Activated gamma-delta T cell treated with anti-CD3 and anti-CD28 coated beads, Interleukin-2, amount 50 U/mL, for 16 hours (primary cell): ENCODE data around the gene RASAL3.
"Not testable (repeated sequence)": the region's sequence is repeated elsewhere in the genome, so short reads cannot be mapped to it uniquely, and the experiment has no call there.

ENCODE experiments used
- DNase-seq: peaks from one replicate; pipeline ENCODE4 v3.0.0-alpha.2; 2020; ENCODE audit warnings: low read depth

RASAL3 gene

DNA sequence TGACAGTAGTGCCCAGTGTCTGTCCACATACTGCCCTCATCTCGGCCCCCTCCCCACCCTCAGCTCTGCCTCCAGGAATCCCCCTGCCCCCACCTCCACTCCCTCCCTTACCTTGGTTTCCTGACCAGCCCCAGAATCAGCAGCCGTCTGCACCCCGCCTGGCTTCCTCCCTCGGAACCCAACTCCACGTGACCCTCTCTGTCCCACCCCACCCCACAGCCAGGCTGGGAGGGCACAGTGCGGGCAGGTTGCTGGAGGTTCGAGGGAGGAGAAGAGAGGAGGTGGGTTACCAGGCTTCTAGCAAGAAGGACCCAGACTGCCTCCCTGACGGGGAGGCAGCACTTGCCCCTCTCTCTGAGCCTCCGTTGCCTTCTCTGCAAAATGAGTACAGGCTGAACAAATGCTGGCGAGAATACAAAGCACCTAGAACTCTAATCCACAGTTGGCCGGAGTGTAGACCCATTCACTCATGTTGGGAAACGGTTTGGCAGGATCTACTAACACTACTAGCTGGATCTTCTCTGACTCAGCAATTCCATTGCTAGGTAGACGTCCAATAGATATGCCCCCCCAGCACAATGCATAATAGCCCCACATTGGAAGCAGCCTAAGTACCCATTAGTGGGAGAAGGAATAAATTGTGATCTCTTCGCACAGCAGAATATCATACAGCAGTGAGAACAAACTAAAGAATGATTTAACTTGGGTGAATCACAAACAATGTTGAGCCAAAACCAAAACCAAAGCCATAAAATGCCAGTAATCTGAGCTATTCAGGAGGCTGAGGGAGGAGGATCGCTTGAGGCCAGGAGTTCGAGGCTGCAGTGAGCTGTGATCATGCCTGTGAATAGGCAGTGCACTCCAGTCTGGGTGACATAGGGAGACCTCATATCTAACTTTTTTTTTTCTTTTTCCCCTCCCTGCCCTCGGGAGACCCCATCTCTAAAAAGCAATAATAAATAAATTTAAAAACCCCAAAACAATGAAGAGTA, at the start of gene RASAL3:
TSS of gene RASAL3 (minus strand) at position 151 of the 992 bp plus-strand sequence. CDS start 186 bp downstream, outside the sequence.
- DNase-seq: peak; percentile 50

DNA sequence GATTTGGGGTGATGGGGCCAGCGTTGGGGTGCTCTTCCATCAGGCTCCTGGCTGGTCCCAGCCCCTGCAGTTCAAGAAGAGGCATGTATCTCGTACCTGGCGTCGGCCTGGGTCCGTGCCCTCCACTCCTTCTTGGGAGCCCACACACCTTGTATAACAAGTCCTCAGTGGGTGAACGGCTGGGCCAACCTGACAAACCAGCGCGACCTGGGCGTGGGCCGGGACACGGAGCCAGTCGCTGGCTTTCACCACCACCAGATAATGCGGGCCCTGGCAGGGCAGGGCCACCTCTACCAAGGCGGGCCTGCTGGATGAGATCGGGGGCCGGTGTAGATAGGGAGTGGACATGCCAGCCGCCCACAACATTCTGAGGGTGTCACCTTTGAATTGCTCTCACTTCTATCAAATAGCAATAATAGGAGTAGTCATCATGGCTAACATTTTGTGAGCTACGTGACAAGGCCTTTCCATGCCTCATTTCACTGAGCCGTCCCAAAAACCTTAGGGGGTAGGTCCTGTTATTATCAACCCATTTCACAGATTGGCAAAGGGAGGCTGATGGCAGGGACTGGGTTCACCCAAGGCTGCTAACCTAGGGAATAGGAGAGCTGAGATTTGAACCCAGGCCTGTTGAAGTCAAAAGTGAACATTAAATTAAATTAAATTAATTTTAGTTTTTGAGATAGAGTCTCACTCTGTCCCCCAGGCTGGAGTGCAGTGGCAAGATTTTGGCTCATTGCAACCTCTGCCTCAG, 47.5 kb upstream of the RASAL3 start:
- no peak for DNase-seq

DNA sequence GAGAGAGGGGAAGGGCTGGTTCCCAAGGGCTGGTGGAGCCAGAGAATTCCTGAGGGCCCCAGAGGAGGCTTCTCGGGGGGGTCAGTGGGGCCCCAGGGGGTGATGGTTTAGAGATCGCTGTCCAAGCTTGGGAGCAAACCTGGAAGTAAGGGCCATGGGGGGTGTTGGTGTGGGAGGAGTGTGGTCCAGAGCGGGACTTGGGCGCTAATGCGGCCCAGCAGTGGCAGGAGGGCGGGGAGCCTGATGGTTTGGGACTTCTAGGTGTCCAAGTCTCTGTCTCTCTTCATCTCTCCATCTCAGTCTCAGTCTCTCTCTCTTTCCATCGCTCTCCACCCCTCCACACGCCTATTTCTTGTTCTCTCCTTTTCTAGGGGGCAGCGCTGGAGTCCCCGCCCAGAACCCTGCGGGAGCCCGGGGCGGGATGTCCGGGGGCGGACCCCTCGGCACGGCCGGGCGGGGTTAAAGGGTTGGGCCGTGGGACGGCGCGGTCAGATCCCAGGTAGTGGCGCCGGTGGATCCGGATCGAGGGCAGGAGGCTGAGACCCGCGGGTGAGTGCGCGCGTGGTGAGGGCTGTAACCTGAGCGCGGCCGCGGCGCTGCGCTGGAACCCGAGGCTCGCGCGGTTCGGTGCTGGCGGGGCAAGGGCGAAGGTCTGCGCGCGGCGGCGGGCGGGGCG, 43.8 kb upstream of the RASAL3 start, which contains the start of gene CYP4F22:
TSS of gene CYP4F22 (plus strand) at position 491 of the 676 bp plus-strand sequence. CDS start 16,812 bp downstream, outside the sequence.
- no peak for DNase-seq

DNA sequence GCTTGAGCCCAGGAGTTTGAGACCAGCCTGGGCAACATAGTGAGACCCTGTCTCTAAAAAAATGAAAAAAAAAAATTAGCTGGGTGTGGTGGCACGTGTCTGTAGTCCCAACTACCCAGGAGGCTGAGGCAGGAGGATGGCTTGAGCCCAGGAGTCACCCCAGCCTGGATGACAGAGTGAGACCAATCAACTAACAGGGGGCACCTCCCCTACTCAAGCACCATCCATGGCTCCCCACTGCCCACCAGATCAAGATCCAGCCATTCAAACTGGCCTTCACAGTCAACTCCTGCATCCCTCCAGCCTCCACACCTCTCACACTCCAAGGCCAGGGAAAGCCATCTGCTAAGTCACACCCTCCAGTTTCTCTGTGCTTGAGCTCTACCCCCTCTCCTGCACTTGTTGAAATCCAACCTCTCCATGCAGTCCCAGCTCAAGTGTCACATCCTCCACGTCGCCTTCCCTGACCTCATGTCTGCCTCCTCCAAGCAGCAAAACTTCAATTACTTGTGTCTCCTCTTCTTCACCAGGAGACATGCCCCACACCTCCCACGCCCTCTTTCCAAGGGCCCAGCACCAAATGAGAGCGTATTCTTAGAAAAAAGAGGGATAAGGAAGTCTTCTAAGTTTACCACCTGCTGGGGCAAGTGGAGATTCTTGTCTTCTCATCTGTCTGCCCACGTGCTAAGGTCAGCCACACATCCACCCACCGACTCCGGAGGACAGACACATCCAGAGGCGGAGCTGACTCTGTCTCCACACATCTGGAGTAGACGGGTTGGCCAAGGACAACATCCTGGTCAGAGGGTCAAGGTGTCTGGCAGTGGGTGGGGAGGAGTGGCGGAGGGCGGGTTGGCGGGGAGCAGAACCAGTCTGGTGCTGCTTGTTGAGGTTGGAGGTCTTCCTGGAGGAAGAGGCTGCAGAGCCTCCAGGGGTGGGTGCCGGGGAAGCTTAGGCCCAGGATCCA, 43.0 kb upstream of the RASAL3 start:
- no peak for DNase-seq

DNA sequence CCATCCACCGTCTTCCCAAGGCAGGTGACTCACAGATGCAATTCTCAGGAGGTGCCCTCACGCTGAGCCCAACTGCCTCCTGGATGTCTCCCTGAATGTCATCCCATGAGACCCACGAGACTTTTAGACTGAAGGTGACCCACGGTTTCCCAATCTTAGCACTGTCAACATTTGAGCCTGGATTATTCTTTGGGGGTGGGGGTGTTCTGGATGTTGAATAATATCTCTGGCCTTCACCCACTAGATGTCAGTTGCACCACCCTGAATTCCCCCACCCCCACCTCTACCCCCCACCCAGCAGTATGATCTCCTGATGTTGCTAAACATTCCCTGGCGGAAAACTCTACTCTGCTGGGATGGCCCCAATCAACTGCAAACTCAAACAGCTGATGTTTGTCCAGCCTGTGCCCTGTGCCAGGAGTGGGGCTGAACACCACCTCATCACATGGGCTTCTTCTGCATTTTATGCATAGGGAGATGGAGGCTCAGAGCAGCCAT, 41.8 kb upstream of the RASAL3 start:
- no peak for DNase-seq

- DNase-seq: no peak
Measured at GRCh38 chr19:15502264-15502663, 37.9 kb upstream of the RASAL3 start.

DNA sequence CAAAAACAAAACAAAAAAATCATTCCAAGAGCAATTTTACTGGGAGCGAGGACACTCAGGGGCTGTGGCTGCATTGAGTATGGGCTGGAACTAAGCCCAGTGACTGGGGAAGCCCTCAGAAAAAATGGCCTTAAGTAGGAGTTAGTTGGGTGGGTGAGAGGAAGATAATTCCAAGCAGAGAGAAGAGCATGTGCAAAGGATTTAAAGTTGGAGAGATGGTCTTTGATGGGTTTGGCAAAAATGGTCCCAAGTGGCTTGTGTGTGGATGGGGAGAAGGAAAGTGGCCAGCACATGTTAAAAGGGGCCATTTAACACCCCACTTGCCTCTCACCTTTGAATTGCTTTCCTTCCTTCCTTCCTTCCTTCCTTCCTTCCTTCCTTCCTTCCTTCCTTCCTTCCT, 37.3 kb upstream of the RASAL3 start:
- DNase-seq: no peak

DNA sequence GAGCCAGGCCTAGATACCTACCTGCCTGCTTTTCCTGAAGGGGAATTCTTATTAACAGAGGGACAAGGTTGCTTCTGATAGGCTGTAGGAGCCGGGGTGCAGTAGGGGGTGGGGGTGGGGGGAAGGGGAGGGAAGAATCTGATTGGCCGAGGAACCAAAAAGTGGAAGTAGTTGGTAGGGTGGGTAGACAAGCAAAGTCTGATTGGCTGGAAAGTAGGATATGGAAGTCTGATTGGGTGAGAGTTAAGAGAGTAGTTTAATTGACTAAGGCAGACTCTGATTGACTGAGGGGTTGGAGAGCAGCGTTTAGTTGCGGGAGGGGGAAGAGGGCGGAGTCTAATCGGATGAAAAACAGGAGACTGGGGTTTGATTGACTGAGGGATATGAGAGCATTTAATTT, 34.6 kb upstream of the RASAL3 start:
- DNase-seq: no peak

- no peak for DNase-seq
Measured at GRCh38 chr19:15498156-15498858, 34.0 kb upstream of the RASAL3 start.

- DNase-seq: no peak
Measured at GRCh38 chr19:15495151-15495550, 30.8 kb upstream of the RASAL3 start.

DNA sequence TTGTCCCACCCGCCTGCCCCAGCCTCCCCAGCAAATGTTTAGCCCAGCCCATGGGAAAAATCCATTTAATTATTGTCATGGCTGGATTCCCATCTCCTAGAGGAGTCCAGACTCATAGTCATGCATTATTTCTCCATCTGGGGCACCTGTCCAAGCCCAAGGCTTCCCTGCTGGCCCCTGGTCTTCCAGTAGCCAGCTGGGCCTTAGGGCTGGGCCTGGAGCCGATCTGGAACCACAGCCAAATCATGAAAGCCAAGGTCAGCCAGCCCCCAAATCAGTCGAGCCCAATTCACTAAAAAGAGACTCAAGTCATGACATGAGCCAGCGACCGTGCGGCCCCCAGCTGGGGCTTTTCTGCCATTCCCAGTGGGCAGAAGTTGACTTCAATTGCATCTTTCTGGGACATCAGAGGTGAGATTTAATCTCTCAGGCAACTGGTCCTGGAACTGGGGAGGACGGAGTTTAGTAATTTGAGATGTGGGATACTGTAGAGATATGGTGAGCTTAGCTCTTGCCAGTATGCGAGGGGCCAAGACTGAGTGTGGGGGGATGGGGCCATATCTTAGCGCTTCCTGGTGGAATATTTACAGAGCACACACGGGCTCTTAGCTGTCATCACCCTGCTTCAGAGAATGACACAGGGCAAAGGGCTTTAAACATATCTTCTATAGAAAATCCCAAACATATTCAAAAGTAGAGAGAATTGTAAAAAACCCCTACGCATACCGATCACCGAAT, 24.3 kb upstream of the RASAL3 start:
- DNase-seq: no peak

DNA sequence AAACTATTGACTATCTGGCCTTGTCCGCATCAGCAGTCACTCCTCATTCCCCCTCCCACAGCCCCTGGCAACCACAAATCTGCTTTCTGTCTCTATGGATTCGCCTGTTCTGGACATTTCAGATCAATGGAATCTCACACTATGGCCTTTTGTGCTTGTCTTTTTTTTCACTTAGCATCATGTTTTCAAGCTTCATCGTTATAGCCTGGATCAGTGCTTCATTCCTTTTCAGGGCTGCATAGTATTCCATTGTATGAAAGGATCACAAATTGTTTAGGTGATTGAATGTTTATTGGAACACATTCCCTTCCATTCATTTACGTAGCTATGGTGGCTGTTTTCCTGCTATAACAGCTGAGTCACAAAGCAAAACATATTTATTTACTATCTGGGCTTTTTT, 22.7 kb upstream of the RASAL3 start:
- no peak for DNase-seq

- not testable (repeated sequence) for DNase-seq
Measured at GRCh38 chr19:15485768-15486167, 21.4 kb upstream of the RASAL3 start.

- not testable (repeated sequence) for DNase-seq
Measured at GRCh38 chr19:15480996-15481395, 16.7 kb upstream of the RASAL3 start.

DNA sequence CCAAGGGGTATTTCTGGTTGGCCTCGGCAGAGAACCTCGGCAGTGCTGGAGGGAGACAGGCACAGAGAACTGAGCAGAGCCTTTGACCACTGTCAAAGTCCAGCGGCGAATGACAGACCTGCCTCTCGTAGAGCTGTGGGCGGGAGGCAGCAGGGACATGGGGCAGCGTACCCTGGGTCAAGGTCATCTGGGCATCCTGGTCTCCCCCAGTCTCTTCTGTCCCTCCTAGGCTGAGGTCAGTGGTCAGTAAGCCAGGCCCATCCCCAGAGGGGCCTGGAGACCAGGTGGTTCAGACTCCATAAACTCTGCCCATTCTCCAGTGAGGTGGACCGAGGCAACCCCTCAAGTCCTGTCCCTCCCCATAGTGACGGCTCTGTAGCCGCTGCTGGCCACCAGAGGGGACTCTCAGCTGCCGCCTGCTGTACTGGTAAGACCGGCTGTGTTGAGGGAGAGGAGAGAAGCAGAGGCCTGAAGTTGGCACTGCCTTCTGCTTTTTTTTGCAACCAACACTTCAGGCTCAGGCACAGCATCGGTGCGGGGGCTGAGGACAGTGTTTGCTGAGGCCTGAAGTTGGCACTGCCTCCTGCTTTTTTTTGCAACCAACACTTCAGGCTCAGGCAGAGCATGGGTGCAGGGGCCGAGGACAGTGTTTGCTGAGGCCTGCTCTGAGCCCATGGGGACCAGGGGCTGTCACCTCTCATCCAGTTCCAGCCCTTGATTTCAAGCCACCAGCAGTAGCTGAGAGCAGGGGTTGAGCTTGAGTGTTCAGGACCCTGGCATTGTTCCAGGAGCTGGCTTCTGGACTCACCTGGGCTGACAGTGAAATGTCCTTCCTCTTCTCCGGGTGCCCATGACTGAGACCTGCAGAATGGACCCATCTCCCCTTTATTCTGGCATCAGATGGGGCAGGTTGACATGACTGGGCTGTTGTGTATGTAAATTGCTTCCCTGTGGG, 15.3 kb upstream of the RASAL3 start, which contains the start of gene PGLYRP2:
TSS of gene PGLYRP2 (minus strand) at position 111 of the 955 bp plus-strand sequence. CDS start 130 bp downstream, outside the sequence.
- no peak for DNase-seq

DNA sequence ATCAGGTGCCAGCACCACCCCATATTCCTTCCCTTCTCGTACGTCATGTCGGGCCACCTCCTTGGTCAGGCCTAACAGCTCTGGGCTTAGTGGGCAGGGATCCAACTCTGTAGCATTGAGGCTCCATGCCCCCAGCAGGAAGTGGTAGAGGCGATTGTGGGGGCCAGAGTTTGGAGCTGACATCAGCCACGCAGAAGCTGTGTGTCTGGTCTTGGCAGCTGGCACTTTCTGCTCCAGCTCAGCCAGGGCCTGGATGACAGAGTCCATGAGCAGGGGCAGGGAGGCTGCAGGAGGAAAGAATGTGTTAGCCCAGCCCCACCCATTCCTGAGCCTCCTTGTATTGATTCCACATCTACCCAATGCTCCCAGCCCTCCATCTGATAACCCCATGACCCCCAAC, 12.0 kb upstream of the RASAL3 start:
- DNase-seq: no peak

DNA sequence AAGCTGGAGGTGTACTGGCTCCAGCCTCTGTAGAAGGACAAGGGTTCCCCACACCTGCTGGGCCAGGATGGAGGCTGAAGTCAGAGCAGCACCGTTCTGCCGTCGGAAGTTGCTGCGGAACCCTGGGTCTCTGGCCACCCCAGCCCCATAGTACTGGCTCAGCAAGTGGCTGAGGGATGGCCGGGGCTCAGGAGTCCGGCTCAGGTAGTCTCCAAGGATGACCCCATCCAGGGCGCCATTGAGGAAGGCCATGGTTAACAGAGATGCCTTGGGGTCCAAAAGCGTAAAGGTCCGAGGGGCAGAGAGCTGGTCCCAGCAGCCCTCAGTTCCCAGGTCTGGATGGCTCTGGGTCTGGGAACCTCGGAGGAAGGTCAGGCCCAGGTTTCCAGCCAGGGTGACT, 11.3 kb upstream of the RASAL3 start:
- DNase-seq: no peak

GRCh38 chr19:15475169-15475568, 10.8 kb upstream of the RASAL3 start:
- no peak for DNase-seq
